AG10803 (cell line): ENCODE measurements around the gene NOVA2.

Experiments
- DNase-seq: peaks from one replicate; pipeline ENCODE4 v3.0.0; 2010; ENCODE audit warnings: low read depth
- H3K4me3 ChIP-seq: 2 replicates; pipeline ENCODE4 v1.5.1; 2011; ENCODE audit warnings: mild to moderate bottlenecking, low read length, control low read depth
- CTCF ChIP-seq: conservative IDR thresholded peaks from 2 replicates; pipeline ENCODE4 v1.5.1; 2011; ENCODE audit warnings: mild to moderate bottlenecking, low read length, control low read depth, inconsistent platforms

The NOVA2 gene

DNA sequence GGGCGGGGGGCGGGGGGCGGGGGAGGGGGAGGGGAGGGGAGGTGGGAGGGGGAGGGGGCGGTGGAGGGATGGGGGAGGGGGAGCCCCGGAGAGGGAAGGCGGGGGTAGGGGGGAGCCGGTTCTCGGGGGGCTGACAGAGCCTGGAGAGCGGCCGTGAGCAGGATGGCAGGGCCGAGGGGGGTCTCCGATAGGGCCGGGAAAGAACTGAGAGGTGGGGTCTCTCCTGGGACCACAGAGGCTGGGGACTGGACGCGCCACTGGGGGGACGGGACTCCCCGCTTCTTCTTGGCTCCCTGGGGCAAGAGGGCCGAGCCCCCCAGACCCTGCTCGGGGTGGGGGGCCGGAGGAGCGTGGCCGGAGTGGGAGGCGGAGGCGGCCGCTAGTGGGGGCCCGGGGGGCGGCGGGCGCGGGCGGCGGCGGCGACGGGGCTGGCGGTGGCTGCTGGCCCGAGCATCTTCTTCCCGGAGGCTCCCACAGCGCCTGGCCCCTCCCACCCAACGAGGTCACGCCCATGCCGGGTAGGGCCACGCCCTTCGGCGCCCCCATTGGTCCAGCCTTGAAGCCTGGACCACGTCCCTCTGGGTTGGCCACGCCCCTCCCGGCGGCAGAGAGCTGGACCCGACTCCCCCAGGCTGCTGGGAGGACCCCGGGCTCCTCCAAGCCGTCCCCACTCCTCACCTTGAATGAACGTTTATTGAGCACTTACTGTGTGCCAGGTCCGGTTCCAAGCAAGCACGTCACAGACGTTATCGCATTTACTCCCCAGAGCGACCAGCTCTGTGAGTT is at the start of gene NOVA2:
Gene NOVA2 (minus strand): TSS at position 313 of the 786 bp plus-strand sequence. CDS start 514 bp downstream, outside the sequence.
- H3K4me3 ChIP-seq: no peak within 1 kb of the TSS; the same call in 1 of the 2 replicates
- TF ChIP-seq CTCF: no peak
- peak; percentile 26 for DNase-seq

GRCh38 chr19:46023311-46023779 is 49.7 kb upstream of the NOVA2 start:
- TF ChIP-seq CTCF: no peak
- DNase-seq: no peak
- no peak overlapping the region for H3K4me3 ChIP-seq

DNA sequence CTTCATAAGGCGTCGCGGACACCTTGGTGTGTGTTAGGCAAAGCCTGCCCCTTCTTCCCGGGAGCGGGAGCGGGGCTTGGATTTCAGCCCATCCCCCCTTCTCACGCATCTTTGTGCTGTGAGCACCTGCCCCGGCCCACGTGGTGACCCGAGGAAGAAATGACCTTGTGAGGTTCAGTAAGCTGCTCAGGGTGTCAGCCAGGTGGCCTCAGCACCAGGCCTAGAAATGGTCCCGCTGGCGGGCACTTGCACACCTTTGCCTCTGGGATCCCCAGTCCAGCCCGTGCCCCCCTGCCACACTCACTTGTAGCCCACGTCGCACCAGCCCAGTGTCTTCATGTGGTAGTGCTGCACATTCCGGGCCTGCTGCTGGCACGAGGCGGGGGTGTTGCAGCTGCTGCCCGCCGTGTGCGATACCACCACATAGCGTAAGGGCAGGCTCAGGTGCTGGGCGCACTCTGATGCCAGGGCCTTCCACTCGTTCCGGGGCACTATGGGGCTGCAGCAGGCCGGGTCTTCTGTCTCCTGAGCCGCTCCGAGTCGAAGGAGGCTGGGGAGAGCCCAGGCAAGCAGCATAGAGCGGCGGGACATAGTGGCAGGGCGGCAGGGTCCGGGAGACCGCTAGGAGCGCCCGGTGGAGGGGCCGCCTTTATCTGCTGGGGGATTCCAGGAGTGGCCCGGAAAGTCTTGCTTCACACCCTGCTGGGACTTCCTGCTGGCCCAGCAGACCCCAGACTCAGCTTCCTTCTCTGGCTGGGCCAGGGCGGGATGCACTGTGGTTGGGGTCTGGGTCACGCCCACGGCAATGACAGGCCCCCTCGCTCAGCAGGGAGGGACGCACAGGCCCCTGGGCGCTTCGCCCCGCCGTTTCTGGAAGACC is 49.0 kb upstream of the NOVA2 start, which contains the start of gene PGLYRP1:
Gene PGLYRP1 (minus strand): TSS at position 623 of the 880 bp plus-strand sequence. CDS start 32 bp downstream, at position 591.
- DNase-seq: no peak
- TF ChIP-seq CTCF: no peak
- no peak within 1 kb of the TSS for H3K4me3 ChIP-seq

DNA sequence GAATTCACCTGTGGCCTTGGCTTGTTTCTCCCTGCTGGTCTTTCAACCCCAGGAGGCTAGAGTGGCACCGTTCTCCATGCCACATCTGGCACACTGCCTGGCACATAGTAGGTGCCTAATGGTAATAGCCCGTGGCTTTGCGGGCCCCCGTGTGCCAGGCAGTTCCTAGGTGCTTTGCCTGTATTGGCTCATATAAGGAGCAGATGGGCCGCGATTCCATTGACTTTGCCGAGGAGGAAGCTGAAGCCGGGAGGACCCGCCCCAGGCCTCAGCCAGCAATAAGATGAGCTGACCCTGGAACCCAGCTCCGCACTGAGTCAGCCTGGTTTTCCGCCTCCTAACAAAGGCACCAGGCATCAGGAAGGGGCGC is 48.4 kb upstream of the NOVA2 start:
- TF ChIP-seq CTCF: no peak
- no peak overlapping the region for H3K4me3 ChIP-seq
- DNase-seq: no peak

GRCh38 chr19:46021531-46022041 is 47.9 kb upstream of the NOVA2 start:
- no peak overlapping the region for H3K4me3 ChIP-seq
- DNase-seq: no peak
- no peak for TF ChIP-seq CTCF

- no peak for TF ChIP-seq CTCF
- no peak for DNase-seq
- no peak overlapping the region for H3K4me3 ChIP-seq
These were observed 47.1 kb upstream of the NOVA2 start for GRCh38 chr19:46020819-46021125.
